ENCODE results near the gene ENTREP1.

Gene ENTREP1

DNA sequence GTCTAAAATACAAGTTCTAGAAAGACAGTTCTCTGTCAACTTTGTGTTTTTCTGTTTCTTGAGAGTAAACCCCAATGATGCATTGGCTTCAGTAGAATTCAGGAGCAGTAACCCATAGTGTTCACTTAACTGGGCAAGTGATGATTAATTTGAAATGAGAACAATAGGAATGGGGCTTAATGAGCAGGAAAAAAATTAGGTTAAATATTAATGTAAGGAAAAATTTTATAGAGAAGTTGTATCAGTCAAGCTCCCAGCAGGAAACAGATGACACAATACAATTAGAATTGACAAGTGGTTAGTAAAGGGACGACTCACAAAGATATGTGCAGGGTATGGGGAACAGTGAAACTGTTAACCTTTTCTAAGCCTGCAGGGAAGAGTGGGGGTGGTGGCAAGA is 38.2 kb downstream of the ENTREP1 start:
- no peak for DNase-seq (ENCODE audit: low read depth in 1 of 2, low spot score in 1 of 2)
- no peak overlapping the region for H3K4me3 ChIP-seq (replicated peaks; ENCODE audit: insufficient read depth, low read length)
- TF ChIP-seq, protein P1, sequence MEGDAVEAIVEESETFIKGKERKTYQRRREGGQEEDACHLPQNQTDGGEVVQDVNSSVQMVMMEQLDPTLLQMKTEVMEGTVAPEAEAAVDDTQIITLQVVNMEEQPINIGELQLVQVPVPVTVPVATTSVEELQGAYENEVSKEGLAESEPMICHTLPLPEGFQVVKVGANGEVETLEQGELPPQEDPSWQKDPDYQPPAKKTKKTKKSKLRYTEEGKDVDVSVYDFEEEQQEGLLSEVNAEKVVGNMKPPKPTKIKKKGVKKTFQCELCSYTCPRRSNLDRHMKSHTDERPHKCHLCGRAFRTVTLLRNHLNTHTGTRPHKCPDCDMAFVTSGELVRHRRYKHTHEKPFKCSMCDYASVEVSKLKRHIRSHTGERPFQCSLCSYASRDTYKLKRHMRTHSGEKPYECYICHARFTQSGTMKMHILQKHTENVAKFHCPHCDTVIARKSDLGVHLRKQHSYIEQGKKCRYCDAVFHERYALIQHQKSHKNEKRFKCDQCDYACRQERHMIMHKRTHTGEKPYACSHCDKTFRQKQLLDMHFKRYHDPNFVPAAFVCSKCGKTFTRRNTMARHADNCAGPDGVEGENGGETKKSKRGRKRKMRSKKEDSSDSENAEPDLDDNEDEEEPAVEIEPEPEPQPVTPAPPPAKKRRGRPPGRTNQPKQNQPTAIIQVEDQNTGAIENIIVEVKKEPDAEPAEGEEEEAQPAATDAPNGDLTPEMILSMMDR (IDR thresholded peaks at IDR 0.05; ENCODE audit: insufficient read depth, low read length) = no peak
- TF ChIP-seq POLR2AphosphoS5 (IDR thresholded peaks at IDR 0.05; ENCODE audit: low read depth) (no peak), GABPA (IDR thresholded peaks at IDR 0.05; ENCODE audit: low read depth) (no peak), SPI1 (IDR thresholded peaks at IDR 0.05; ENCODE audit: borderline replicate concordance, low read depth) (no peak)
- TF ChIP-seq, protein P2, sequence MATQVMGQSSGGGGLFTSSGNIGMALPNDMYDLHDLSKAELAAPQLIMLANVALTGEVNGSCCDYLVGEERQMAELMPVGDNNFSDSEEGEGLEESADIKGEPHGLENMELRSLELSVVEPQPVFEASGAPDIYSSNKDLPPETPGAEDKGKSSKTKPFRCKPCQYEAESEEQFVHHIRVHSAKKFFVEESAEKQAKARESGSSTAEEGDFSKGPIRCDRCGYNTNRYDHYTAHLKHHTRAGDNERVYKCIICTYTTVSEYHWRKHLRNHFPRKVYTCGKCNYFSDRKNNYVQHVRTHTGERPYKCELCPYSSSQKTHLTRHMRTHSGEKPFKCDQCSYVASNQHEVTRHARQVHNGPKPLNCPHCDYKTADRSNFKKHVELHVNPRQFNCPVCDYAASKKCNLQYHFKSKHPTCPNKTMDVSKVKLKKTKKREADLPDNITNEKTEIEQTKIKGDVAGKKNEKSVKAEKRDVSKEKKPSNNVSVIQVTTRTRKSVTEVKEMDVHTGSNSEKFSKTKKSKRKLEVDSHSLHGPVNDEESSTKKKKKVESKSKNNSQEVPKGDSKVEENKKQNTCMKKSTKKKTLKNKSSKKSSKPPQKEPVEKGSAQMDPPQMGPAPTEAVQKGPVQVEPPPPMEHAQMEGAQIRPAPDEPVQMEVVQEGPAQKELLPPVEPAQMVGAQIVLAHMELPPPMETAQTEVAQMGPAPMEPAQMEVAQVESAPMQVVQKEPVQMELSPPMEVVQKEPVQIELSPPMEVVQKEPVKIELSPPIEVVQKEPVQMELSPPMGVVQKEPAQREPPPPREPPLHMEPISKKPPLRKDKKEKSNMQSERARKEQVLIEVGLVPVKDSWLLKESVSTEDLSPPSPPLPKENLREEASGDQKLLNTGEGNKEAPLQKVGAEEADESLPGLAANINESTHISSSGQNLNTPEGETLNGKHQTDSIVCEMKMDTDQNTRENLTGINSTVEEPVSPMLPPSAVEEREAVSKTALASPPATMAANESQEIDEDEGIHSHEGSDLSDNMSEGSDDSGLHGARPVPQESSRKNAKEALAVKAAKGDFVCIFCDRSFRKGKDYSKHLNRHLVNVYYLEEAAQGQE (IDR thresholded peaks at IDR 0.05; ENCODE audit: insufficient replicate concordance, low read depth) = no peak
- H3K27me3 ChIP-seq (ENCODE audit: insufficient read depth, poor library complexity, severe bottlenecking) = peaks cover 10% of the 10 kb centered on the region
- no peak overlapping the region for H3K27ac ChIP-seq (replicated peaks)

DNA sequence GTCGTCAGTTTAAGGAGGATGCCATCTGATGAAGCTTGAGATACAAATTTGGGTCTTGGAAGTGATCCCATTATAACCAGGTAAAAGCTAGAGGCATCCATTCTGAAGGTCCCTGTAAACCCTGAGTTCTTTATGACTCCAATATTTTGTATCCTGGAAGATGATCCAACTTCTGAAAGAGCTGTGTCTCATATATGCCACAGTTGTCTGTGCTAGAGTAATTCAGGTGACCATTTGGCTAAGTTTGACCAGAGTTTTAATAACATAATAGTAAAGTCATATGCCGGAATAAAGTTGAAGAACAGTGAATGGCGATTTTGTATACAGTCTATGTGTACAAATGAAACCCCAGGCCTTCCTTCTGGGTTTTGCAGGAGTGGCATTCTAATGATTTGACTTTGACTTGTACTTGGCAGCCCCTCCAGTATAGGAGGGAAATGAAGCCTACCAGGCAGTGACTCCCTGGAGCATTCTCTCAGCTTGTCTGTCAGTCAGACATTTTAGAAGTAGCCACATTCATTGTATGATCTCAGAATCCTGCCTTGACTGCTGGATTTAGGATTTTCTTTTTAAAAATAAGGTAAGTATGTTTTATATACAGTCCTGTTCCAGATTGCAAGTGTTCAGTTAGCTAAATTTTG is 39.6 kb downstream of the ENTREP1 start:
- no peak overlapping the region for H3K27ac ChIP-seq (replicated peaks)
- TF ChIP-seq, protein P1 (IDR thresholded peaks at IDR 0.05; ENCODE audit: insufficient read depth, low read length) = no peak
- TF ChIP-seq GABPA (IDR thresholded peaks at IDR 0.05; ENCODE audit: low read depth) = no peak
- TF ChIP-seq SPI1 (IDR thresholded peaks at IDR 0.05; ENCODE audit: borderline replicate concordance, low read depth) = no peak
- TF ChIP-seq, protein P2 (IDR thresholded peaks at IDR 0.05; ENCODE audit: insufficient replicate concordance, low read depth) = no peak
- TF ChIP-seq POLR2AphosphoS5 (IDR thresholded peaks at IDR 0.05; ENCODE audit: low read depth) = no peak
- no peak overlapping the region for H3K4me3 ChIP-seq (replicated peaks; ENCODE audit: insufficient read depth, low read length)
- H3K27me3 ChIP-seq (ENCODE audit: insufficient read depth, poor library complexity, severe bottlenecking) = peaks cover 10% of the 10 kb centered on the region
- DNase-seq (ENCODE audit: low read depth in 1 of 2, low spot score in 1 of 2) = no peak

DNA sequence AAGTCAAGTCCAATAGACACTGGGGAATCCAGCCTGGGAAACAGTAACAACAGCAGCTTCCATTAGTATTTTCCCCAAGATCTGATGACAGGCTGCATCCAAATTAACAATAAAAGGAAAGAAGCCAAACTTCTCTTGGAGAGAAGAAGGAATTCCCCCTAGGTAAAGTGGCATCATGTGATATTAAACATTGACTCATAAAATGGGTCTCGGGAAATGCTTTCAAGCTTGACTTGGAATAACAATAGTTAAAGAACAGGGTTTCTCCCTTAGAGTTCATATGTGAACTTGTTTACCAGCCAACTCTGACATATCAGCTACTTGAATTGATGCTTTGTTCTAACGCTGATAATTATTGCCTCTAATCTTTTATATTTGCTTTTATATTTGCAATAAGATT is 45.4 kb downstream of the ENTREP1 start:
- Histone ChIP-seq H3K27ac (replicated peaks) (no peak overlapping the region), H3K27me3 (ENCODE audit: insufficient read depth, poor library complexity, severe bottlenecking) (no peaks in the 10 kb centered on the region), H3K4me3 (replicated peaks; ENCODE audit: insufficient read depth, low read length) (no peak overlapping the region)
- DNase-seq (ENCODE audit: low read depth in 1 of 2, low spot score in 1 of 2) = no peak
- no peak for TF ChIP-seq GABPA (IDR thresholded peaks at IDR 0.05; ENCODE audit: low read depth)
- TF ChIP-seq, protein P1 (IDR thresholded peaks at IDR 0.05; ENCODE audit: insufficient read depth, low read length) = no peak
- no peak for TF ChIP-seq SPI1 (IDR thresholded peaks at IDR 0.05; ENCODE audit: borderline replicate concordance, low read depth)
- TF ChIP-seq, protein P2 (IDR thresholded peaks at IDR 0.05; ENCODE audit: insufficient replicate concordance, low read depth) = no peak
- TF ChIP-seq POLR2AphosphoS5 (IDR thresholded peaks at IDR 0.05; ENCODE audit: low read depth) = no peak

Data from HL-60 (cell line).